Measurements from ENCODE around the gene SYT1.

DNA sequence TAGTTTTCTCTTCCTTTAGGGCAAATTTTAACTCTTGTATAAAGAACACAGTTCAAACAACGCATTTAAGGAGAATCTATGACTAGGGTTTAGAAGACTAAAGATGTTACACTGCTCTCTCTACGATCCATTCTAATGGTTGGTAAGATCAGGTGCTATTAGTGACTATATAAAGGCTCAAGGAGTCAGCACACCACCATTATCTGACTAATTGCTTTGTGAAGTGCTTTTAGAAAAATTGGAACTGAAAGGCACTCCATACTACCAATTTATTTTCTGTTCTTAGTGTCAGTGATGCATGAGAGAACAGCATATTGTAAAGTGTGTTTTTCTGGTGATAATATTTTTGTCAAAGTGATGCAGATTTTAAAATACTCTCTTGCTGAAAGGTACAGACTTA lies 136.8 kb downstream of the SYT1 start:
- no peak for TF ChIP-seq CTCF (IDR thresholded peaks at IDR 0.05; ENCODE audit: low read depth, low read length, missing input control)
- no peak for TF ChIP-seq TAF1 (conservative IDR thresholded peaks at IDR 0.05)
- TF ChIP-seq ATF3 (IDR thresholded peaks at IDR 0.05), result no peak
- TF ChIP-seq REST (IDR thresholded peaks at IDR 0.05), result no peak

Data from liver (tissue), 3 donors.